SU-DHL-6 (cell line): ENCODE results near the gene RAD51B.

ENCODE experiments used
- EZH2phosphoT487 ChIP-seq: fragments of 200-600 bp; sonication (generic), shearing (Covaris generic); conservative IDR thresholded peaks from 2 replicates; pipeline ENCODE4 v1.6.1; 2018; ENCODE audit warnings: mild to moderate bottlenecking, antibody characterized with exemption, low read length, moderate library complexity, mixed read lengths
- TF ChIP-seq, protein P1 (sequence below): fragments of 200-600 bp; sonication (generic); IDR thresholded peaks from one replicate; pipeline ENCODE4 v1.5.1; 2017; ENCODE audit warnings: antibody characterized with exemption, mild to moderate bottlenecking, low read length, moderate library complexity; ENCODE audit not compliant: insufficient read depth, poor library complexity, severe bottlenecking

DNA sequence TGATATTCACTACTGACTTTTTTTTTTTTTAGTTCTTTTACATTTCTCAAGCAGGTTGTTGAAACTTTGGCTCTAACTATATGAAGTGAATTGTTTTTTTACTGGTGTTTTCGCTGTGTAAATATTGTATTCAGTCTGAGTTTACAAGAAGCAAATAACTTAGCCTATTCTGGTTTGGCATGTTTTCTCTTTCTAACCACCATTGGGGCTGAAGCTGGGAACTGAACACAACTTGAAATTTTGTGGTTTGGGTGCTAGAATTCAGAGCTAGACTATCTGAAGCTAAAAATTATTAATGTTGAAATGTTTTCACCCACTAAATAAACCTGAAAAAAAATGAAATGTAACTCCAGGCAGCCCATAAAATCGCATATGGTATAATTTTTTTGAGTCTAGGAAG, 37.2 kb downstream of the RAD51B start:
- TF ChIP-seq, protein P1, sequence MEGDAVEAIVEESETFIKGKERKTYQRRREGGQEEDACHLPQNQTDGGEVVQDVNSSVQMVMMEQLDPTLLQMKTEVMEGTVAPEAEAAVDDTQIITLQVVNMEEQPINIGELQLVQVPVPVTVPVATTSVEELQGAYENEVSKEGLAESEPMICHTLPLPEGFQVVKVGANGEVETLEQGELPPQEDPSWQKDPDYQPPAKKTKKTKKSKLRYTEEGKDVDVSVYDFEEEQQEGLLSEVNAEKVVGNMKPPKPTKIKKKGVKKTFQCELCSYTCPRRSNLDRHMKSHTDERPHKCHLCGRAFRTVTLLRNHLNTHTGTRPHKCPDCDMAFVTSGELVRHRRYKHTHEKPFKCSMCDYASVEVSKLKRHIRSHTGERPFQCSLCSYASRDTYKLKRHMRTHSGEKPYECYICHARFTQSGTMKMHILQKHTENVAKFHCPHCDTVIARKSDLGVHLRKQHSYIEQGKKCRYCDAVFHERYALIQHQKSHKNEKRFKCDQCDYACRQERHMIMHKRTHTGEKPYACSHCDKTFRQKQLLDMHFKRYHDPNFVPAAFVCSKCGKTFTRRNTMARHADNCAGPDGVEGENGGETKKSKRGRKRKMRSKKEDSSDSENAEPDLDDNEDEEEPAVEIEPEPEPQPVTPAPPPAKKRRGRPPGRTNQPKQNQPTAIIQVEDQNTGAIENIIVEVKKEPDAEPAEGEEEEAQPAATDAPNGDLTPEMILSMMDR, result no peak
- TF ChIP-seq EZH2phosphoT487, result no peak
